SK-MEL-5 (cell line): ENCODE data around the gene BCL2. TPM values are rescaled to one million over a fixed set of nuclear protein-coding genes. Genes with fewer than 3 reads are reported as not detected.

Source experiments
- DNase-seq: peaks from one replicate; pipeline ENCODE4 v3.0.0-alpha.2; 2016; ENCODE audit warnings: low read depth, low spot score
- in situ Hi-C: cut with HindIII; loops from 2 replicates; pipeline ENCODE4 v1.10.0; 2016; ENCODE audit warnings: low sequenced_read_pairs, high pct_unique_total_duplicates, low pct_unique_long_range_greater_than_20kb
- total RNA-seq: library from RNA; depleted of rRNA; stranded (reverse); fragments of >200 nt; shearing (Covaris generic); gene quantifications from 2 replicates; pipeline ENCODE4 v1.2.3, GENCODE V29; 2014

BCL2 gene
- total RNA-seq, 1 experiment from 2014 or later: 9.2 TPM

DNA sequence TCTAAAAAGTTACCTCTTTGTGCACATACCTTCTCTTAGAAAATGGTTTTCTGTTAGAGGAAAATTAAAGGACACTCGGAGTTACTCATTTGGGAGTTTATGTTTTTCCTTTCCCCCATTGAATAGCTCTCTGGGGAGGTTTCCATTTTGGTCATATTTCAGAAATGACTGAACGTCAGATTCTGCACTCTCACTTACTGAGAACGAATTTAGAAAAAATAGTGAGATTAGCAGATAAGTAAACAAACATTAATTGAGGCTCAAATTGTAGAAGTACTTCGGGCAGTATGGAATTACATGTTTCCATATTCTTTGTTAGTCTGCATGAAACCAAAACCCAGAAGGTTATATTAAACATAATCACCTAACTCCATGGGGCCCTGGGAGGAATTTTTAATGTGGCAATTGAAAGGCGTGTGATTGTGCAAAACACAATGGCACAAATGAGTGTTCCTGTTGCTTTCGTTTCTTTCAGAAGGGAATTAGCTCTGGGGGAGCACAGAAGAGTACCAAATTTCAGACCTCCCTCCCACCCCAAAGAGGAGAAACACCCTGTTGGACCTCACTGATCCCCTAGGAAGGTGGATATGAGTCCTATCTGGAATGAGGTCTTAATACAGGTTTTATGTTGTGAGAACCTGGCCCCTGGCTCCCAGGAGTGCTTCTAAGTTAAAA lies 212.3 kb downstream of the BCL2 start:
- in situ Hi-C loops: no loop called here
- DNase-seq: no peak

DNA sequence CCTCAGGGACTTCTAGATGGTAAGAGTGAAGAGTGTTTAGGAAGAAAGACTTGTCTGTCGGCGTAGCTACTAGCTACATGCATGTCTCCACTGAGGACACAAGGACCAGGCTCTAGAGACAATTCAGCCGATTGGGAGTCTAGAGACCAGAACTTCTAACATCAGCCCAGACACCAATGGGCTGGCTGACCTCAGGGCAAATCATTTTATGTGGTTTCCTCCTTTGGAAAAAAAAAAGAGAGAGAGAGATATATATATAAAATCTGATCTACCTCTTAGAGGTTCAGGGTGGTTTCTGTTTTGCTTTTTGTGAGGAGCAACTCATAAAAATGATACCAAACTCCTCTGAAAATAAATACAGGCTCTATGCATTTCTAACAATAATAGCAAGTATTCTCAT lies 212.8 kb downstream of the BCL2 start:
- in situ Hi-C loops: no loop called here
- DNase-seq: no peak

DNA sequence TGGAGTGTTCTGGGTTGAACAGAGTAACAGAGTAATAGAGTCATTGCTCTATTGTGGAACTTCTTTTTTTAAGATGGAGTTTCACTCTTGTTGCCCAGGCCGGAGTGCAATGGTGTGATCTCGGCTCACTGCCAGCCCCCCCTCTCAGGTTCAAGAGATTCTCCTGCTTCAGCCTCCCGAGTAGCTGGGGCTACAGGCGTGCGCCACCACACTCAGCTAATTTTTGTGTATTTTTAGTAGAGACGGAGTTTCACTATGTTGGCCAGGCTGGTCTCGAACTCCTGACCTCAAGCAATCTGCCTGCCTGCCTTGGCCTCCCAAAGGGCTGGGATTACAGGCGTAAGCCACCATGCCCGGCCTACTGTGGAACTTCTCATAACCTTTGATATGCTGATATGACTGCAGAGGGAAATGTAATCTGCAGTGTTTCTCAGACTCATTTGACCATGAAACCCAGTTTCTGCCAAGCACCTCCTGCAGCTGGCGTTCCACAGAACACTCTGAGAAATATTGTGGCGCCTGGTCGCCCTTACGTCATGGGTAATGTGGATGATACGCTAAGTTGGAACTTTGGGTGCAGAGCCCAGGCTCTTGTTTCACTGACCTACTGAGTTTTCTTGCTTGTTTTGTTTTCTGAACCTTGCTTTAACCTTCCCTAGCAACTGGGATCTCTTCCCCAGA lies 213.8 kb downstream of the BCL2 start:
- in situ Hi-C loops: no loop called here
- no peak for DNase-seq

DNA sequence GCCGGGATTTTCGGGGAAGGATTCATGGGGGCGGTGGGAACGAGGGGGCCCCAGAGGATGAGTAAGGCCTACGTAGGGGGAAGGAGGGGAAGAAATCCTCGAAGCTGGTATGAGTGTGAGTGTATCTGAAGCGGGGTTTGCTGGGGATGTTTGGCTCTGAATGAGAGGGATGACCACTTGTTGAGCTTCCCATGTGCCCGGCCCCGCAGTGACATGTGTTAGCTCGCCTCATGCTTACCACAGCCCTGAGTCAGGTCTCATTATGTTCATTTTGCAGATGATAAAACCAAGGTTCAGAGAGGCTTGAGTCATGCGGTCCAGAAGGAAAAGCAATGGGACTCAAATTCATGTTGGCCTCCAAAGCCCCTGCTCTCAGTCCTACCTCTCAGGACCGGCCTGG lies 214.7 kb downstream of the BCL2 start:
- DNase-seq: no peak
- in situ Hi-C loops: no loop called here

- no peak for DNase-seq
- in situ Hi-C loops: no loop called here
Observed at GRCh38 chr18:63102941-63103744, 216.4 kb downstream of the BCL2 start.

DNA sequence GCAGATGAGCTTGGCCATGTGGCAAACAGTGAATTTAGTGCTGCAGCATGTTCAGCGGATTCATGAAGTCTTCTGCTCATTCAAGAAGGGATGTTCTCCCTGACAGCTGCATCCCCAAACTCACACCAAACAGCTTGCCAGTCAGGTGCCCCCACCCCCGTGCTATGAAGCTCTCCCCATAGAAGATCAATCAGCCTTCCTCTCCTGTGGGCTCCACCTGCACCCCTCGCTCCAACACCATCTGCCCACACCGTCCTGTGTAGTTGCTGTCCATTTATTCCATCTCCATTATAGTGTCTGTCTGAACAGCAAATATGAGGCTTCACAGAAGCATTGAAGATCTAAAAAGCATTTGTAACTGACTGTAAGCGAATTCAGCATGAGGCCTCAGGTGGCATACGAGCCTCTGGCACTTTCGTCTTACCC lies 218.9 kb downstream of the BCL2 start:
- DNase-seq: no peak
- in situ Hi-C loops: no loop called here

GRCh38 chr18:63099848-63100629 lies 219.5 kb downstream of the BCL2 start:
- DNase-seq: no peak
- in situ Hi-C loops: no loop called here

- DNase-seq: no peak
- in situ Hi-C loops: no loop called here
Observed at GRCh38 chr18:63099091-63099840, 220.3 kb downstream of the BCL2 start.

DNA sequence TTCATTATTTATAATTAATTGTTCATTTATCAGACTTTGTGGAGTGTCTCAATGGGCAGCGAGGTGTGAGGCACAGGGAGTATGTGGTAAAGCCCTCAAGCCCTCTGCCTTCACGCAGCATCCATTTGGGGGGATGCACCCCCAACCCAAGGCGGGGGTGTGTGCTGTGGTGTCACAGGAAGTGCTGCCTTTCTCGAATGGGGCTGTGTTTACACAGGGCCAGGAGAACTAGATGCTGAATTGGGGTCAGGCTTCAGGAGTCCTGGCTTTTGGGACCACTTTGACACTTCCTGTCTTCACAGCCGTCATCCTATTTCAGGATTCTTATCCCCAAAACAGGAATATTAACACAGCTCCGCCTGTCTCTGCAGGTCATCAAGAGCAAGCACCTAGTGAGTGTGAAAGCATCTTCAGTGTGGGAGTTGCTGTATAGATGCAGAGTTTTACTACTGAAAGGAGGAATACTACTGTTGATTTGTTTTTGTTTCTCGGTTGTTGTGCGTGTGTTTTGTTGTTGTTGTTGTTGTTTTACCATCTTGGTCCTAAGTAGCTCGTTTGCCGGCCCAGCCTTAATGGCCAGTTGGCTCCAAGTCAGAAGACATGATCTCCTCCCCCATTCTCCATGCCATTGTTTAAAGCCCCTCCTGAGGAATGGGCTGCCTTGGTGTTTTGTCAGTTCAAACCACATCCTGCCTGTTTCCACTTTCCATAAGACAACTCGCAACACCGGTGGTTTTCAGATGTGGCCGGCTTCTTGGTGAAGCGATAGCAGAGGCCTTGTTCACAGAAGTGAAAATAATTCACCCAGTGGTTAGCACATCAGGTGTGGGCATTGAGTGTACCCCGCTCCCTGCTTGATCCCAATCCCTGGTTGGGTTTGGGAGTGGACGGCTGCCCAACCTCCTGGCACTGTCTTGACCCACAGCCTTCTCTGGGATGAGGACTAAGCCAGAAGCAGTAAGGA lies 221.3 kb downstream of the BCL2 start:
- in situ Hi-C loops: no loop called here
- DNase-seq: no peak

DNA sequence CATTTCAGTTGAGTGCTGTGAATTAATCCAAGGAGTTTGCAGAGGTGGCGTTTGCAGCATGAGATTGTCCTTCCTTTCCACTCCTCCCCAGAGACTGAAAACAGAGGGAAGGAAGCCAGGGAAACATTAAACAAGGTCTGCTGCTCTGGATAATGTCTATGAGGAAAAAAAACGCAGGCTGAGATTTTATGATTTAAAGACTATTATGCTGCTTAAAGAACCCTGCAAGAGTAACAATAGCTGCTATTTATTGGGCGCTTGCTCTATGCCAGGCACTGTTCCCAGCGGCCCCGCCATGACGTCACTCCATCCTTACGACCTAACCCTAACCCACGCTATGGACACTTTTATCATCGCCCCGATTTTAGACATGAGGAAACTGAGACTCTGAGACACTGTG lies 222.4 kb downstream of the BCL2 start:
- peak; percentile 73 for DNase-seq
- in situ Hi-C loops: no loop called here

DNA sequence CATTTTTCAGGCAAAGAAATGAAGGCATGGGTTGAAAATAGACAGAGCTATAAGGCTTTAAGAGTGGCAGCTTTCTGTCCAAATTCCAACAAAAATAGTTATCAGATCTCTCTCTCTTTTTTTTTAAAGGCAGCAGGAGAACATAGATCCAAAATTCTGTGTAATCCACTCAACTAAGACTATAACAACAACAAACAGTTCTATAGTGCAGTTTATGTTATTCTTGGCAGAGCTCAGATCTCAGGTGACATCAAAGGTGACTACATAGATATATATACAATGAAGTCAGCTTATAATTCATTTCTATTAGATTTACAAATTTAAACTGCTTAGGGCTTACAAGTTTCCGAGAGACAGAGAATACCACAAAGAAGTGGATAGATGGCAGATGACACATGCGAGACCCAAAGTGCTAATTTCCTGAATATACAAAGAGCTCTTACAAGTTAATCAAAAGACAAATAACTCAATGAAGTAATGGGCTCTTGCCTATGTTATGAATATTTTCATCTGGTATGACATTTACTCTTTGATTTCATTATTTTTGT lies 223.2 kb downstream of the BCL2 start:
- in situ Hi-C loops: no loop called here
- DNase-seq: no peak

- in situ Hi-C loops: no loop called here
- no peak for DNase-seq
Observed at GRCh38 chr18:63095768-63096167, 223.8 kb downstream of the BCL2 start.

GRCh38 chr18:63091671-63092364 lies 227.8 kb downstream of the BCL2 start:
- DNase-seq: no peak
- in situ Hi-C loops: no loop called here

GRCh38 chr18:63090334-63090733 lies 229.2 kb downstream of the BCL2 start:
- no peak for DNase-seq
- in situ Hi-C loops: no loop called here

DNA sequence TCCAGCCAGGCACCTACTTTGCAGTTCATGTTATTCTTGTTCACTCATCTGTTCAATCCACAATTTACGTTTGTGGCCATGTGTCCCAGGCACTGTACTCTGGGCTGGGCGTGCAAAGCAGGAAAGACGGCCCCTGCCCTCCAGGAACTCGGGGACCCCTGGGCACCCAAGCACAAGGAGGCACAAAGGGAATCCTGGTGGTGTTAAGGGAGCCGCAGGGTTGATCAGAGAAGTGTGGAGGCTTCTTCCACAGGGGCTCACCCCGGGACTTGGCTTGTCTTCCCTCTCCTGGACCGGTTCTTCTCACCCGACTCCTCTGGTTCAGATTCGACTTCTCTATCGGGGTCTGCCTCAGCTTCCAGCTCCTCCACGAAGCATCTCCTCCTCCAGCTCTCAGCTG lies 230.5 kb downstream of the BCL2 start:
- no peak for DNase-seq
- in situ Hi-C loops: no loop called here

GRCh38 chr18:63088262-63088661 lies 231.3 kb downstream of the BCL2 start:
- in situ Hi-C loops: no loop called here
- DNase-seq: no peak
